Fibroblast of peridontal ligament (primary cell): Measurements from ENCODE around the gene LCORL.
"Not testable (repeated sequence)": the region's sequence is repeated elsewhere in the genome, so short reads cannot be mapped to it uniquely, and the experiment has no call there.

Experiments used
- DNase-seq: peaks from one replicate; pipeline ENCODE4 v3.0.0-alpha.2; 2010; ENCODE audit errors: extremely low read depth

LCORL gene

DNA sequence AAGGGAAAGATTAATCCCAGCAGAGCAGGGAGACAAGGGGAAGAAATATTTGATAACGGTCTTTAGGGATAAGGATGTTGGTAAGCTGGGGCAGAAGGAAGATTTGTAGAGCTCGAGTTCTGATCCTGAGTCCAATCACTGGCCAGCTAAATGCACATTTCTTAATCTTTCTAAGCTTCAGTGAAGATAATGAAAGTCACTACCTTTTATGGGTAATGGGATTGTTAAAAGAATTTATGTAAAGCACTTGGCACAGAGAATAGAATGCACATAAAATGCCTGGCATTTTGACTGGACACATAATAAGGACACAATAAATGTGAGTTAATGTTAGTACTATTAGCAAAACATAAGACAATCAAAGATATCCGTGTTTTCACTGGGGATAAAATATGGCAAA lies 167.5 kb downstream of the LCORL start:
- no peak for DNase-seq

DNA sequence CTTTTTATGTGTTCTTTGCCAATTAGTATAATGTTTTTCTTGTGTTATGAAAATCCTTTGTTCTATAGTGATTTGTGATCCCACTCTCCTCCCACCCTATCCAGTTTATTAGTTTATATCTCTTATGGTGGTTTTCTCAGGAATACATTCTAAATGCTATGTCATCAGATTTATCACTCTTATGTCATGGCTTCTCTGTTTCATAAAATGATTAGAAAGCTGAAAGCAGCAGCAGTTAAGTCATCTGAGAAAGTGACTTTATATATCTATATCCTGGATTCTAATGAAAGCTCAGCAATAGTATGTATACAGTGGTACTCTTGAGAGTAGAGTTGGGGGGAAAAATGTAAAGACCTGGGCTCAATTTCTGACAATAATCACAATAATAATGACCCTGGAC lies 169.6 kb downstream of the LCORL start:
- DNase-seq, result no peak

DNA sequence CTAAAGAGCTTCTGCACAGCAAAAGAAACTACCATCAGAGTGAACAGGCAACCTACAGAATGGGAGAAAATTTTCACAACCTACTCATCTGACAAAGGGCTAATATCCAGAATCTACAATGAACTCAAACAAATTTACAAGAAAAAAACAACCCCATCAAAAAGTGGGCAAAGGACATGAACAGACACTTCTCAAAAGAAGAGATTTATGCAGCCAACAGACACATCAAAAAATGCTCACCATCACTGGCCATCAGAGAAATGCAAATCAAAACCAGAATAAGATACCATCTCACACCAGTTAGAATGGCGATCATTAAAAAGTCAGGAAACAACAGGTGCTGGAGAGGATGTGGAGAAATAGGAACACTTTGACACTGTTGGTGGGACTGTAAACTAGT lies 171.3 kb downstream of the LCORL start:
- not testable (repeated sequence) for DNase-seq

DNA sequence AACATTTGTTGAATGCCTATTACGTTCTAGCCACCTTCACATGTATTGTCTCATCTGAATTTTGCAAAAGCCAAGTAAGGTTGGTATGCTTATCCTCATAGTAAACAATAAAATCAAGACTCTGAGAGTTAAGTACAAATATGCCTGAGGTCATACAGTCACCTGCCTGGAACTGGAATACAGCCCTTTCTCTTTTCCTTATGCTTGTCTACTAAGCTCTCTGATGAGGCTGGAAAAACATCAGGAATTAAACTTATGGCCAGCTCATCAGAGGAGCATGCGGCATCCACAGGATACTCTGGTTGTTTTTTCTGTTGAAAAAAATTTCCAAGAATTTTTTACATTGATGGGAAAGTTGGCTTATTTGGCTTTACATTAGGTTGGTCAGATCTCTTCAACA lies 175.3 kb downstream of the LCORL start:
- DNase-seq, result no peak

DNA sequence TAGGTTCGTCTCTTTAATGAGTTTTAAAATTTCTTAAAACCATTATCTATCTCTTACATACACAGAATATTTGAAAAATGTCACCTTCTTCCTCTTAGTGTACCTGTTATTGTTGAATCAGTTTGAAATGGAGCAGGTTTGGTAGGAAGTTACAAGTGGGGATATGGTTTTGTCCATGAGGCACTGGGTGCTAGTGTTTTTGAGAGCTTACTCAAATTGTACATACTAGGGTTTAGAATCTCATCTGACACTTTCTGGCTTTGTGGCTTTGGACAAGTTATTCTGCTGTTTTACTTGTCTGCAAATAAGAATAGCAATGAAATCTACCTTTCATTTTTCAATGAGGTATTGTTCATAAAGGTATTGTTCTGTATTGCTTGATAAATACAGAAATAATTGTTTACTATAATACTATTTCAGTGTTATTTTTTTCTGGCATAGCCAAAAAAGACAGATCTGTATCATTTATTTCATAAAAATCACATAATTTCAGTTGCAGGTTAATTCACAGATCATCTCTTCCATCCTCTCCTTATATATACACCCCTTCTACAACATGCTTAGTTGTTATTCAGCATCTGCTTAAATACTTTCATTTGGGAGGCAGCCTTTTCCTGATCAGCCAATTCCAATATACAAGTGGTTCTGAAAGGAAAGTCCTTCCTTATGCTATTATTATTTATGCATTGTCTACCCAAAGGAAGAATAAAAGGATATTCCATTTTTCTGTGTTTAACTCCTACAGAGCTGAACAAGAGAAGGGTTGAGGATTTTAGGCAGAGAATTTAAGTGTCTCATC lies 197.5 kb downstream of the LCORL start:
- peak; percentile 51 for DNase-seq

DNA sequence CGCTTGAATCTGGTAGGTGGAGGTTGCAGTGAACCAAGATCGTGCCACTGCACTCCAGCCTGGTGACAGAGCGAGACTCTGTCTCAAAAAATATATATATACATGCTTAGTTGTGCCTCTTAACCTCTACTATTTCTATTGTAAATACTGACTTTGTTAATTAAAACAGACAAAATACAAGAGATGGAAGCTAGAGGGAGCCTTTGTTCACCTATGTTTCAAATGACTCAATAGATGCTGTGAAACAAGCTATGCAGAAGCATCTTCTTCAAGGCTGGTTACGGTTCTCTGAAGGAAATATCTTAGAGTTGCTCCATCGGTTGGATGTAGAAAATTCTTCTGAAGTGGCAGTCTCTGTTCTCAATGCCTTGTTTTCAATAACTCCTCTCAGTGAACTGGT lies 204.5 kb downstream of the LCORL start:
- DNase-seq, result peak; percentile 91

DNA sequence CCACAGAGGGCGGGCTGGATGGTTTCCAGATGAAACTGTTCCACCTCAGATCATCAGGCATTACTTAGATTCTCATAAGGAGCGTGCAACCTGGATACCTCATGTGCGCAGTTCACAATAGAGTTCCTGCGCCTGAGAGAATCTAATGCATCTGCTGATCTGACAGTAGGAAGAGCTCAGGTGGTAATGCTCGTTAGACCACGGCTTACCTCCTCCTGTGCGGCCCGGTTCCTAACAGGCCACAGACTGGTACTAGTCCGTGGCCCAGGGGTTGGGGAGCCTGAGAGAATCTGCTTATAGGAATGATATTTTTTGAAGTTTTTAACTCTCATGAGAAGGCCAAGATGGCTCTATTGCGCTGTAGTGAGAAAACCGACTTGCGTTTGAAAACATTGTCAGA lies 205.4 kb downstream of the LCORL start:
- no peak for DNase-seq

DNA sequence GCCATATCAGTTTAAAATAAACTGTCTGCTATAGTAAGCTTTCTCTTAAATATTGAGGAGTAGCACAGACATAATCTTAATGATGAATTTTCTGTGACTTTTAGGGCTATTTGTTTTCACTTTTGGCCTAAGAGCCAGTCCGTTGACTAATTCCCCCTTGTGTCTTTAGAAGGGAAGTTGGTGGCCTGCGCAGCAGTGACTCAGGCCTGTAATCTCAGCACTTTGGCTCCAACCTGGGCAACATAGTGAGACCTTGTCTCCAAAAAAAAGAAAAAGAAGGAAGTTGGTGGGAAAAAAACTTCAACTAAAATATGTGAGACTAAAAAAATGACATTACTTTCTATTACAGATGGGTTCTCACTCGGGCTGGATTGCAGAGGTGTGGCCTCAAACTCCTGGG lies 207.4 kb downstream of the LCORL start:
- DNase-seq, result peak; percentile 59

DNA sequence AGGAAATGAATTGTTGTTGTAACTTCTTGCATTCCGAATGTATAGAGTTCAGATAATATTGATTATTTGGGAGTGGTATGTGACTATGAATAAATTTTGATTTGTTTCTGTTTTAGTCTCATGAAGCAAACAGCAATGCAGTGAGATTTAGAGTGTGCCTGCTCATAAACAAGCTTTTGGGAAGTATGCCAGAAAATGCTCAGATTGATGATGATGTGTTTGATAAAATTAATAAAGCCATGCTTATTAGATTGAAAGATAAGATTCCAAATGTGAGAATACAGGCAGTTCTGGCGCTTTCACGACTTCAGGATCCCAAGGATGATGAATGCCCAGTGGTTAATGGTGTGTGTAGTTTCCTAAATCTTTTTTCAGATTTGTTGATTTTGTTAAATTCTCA lies 208.8 kb downstream of the LCORL start:
- peak; percentile 52 for DNase-seq

DNA sequence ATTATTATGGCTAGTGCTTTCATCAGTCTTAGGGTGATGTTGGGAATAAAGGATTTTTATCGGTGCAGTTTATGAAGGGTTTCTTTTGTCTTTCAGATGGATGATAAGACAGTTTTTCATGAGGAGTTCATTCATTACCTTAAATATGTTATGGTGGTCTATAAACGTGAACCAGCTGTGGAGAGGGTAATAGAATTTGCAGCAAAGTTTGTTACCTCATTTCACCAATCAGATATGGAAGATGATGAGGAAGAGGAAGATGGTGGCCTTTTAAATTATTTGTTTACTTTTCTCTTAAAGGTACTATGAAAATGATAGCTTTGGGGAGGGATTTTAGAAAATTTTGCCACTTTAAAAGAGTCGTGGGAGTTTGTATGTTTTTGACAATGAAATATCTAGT lies 209.4 kb downstream of the LCORL start:
- peak; percentile 20 for DNase-seq

DNA sequence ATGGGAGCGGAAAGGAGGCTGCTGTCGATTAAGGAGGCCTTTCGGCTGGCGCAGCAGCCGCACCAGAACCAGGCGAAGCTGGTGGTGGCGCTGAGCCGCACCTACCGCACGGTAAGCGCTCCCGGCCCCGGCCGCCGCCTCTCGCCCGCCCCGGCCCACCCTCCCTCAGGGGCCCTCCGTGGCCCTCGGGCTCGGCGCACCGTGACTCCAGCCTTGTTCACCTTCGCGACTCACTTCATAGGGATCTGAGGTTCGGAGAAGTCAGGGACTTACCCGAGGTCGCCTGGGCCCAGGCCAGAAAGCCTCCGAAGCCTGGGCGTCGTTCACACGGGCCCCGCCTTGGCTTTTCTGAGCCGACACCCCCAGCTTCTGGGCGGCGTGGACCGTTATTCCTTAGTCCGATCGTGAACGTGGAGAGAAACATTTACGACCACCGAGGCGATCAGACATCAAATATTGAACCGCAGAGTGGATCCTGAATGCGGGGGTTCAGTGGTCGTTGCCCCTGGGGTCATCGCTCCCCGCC lies 210.4 kb downstream of the LCORL start:
- DNase-seq, result no peak

DNA sequence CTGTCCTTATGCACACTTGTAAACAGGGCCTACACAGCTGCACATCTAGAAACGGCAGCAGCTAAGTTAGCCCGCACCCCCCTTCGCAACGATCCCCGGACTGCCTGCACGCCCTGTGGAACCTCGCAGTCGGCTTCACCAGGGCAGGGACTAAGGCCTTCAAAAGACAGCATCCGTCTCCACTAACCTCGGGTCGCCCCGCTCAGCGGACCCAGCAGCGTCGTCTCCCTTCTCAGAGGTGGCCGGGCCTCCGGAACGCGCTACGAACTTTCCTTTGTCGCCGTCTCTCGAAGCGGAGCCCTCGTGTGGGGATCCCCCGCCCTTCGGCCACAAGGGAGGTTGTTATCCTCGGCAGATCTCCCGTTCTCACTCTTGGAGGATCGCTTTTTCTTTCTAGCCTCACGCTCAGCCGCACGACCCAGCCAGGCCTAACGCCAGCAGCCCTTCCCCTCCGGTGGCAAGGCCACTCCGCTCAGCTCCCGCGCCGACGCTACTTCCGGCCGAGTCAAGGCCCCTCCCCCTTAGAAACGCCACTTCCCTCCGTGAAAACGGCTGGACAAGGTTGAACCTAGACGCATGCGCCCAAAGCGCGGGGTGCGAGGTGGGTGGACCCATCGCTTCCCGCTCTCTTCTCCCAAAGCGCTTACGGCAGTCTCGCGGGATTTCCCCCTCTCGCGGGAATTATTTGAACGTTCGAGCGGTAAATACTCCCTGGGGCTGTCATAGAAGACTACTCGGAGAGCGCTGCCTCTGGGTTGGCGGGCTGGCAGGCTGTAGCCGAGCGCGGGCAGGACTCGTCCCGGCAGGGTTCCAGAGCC lies 211.1 kb downstream of the LCORL start, which contains the start of the genes DCAF16 and NCAPG:
TSS of gene DCAF16 (minus strand) at position 498 of the 818 bp plus-strand sequence. CDS start 6,616 bp downstream, outside the sequence.
TSS of gene NCAPG (plus strand) at position 720 of the 818 bp plus-strand sequence. CDS start 99 bp downstream, outside the sequence.
- peak; percentile 99 for DNase-seq

DNA sequence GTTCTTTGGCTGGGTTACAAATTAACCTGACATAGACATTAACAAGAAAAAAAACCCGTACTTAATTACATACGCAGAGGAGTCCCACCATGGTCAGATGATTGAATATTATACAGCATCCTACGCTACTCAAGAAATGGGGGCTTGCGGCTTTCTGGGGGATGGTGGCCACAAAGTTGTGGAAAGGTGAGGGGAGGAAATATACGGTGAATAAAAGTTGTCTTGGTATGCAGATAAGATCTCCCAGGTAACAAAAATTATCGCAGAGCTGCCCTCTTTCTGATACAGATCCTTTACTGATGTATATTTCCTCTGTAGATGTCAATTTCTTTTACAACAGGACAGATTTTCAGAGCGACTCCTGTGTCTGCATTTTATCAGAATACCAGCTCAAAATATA lies 211.9 kb downstream of the LCORL start:
- no peak for DNase-seq

DNA sequence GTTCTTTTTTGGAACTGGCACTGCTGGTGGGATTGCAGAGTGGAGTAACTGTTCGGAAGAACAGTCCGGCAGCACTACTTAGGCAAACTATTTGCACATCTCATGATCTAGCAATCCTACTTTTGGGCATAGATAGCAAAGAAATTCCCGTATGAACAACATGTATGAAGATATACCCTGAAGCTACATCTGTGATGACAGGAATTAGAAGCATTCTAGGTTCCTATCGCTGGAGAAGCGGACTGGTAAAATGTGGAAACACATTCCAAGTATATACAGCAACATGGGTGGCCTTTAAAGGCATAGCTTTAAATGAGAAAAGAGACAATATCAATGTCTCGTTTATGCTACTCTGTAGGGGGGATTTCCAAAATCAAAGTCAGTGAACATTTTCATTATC lies 214.1 kb downstream of the LCORL start:
- peak; percentile 33 for DNase-seq

DNA sequence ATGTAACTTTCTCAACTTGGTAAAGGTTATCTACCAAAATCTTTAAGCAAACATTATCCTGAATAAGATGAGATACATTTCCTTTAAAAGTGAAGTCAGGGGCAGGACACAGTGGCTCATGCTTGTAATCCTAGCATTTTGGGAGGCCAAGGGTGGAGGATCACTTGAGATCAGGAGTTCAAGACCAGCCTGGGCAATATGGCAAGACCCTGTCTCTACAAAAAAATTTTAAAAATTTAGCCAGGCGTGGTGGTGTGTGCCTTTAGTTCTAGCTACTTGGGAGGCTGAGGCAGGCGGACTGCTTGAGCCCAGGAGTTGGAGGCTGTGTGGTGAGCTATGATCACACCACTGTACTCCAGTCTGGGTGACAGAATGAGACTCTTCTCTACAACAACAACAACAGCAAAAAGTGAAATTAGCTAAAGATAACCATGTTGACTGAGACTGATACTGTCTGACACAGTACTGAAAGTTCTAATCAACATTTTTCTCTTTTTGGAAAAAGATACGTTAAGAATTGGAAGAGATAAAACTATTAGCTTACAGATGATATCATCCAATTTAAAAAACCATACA lies 215.9 kb downstream of the LCORL start:
- no peak for DNase-seq

DNA sequence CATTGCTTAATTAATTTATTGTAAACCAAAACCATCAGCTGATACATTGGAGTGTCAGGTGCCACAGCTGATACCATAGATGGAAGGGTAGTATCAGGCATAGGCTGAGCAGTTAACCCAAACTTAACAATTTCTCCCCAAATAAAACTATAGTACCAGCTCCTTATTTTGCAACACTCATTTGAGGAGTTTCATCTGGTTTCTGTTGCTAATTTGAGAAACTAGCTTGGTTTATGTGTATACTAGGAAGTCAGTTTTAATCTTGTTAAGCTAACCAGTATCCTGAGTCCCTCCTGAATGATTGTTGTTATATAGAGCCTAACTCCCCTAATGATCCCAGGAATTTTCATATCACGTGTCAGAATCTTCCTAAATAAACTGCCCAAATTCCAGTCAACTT lies 223.7 kb downstream of the LCORL start:
- DNase-seq, result no peak

DNA sequence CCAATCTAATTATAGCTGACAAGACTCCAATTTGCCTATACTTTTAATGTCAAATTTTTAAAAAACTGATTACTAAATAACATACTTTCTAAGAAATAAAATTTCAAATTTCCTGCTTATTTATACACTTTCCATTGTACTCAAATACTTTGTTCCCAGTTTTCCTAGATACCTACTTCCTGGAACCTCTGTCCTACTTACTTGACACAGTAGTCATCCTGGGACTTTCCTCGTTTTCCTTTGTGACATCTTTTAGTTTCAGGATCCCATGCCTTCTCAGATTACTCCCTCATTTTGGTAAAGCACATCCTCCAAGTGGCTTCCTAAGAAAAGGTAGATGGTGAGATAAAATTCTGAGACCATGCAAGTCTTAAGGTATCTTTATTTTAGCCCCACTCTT lies 226.8 kb downstream of the LCORL start:
- DNase-seq, result no peak
